CD4-positive, alpha-beta T cell treated with Interleukin-17A for 1 hour (primary cell): Measurements from ENCODE around the gene SORCS2.

Source experiments
- DNase-seq: peaks from one replicate; pipeline ENCODE4 v3.0.0-alpha.2; 2020

Gene SORCS2

DNA sequence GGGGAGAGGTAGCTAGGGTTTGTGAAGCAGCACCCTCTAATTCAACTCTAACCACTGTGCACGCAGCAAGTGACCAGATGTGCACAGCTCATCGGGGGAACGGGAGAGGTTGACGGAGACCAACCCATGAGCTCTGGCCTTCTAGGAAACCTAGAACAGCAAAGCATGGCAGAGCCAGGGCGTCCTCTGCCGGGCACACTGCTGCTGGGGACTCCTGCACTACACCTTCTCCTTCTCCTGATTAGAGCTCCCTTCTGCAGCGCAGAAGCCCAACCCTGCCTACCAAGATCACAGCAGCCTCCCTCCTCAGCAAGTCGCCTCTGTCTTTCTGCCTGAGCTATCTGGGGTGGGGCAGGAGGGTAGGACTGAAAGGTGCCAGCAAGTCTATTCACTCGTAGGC, 494.7 kb downstream of the SORCS2 start:
- no peak for DNase-seq

DNA sequence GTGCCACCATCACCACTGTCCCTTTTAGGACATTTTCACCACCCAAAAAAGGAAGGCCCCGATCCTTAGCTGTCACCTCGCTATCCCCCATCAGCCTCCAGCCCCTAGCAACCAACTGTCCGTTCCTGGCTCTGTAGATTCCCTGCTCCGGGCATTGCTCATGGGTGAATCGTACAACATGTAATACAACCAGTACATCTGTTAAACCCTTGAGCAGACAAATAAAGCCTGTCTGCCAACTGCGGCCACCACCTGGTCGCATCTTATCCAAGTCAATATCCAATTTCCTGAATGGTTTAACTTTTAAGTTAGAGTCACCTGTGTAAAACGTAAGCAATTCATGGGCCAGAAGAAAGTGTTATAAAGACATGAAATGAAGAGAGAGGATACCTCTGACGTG, 495.5 kb downstream of the SORCS2 start:
- DNase-seq = no peak

DNA sequence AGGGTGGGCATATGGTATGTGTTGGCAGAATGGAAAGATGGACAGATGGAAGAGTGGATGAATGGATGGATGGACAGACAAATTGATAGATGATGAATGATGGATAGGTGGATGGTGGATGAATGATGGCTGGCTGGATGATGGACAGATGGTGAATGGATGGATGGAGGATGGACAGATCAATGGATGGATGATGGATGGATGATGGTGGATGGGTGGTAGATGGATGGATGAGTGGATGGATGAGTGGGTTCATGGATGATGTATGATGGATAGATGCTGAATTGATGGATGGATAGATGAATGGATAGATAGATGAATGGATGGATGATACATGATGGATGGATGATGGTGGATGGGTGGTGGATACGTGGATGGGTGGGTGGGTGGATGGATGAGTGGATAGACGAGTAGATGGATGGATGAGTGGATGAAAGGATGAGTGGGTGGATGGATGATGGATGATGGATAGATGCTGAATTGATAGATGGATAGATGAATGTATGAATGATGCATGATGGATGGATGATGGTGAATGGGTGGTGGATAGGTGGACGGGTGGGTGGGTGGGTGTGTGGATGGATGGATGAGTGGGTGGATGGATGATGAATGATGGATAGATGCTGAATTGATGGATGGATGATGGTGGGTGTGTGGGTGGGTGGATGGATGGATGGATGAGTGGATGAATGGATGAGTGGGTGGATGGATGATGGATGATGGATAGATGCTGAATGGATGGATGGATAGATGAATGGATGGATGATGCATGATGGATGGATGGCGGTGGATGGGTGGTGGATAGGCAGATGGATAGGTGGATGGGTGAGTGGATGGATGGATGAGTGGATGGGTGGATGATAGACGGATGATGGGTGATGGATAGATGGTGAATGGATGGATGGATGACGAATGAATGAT, 497.7 kb downstream of the SORCS2 start:
- no peak for DNase-seq

DNA sequence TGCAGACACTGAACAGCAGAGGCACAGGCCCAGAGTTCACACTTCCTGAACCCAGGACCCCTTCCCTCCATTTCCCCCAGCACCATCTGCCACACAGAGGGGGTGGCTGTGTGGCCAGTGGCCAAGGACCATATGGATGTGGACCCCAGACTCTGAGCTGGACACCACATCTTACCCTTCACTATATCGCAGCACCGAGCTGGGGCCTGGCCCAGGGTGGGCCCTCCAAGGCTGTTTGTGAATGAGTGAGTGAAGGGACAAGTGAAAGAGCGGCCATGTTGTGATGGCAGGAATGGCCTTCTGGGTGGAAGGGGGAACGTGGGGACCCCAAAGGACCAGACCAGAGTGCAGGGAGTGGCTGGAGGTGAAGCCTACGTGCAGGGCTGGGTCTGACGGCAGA, 498.7 kb downstream of the SORCS2 start:
- DNase-seq = no peak

DNA sequence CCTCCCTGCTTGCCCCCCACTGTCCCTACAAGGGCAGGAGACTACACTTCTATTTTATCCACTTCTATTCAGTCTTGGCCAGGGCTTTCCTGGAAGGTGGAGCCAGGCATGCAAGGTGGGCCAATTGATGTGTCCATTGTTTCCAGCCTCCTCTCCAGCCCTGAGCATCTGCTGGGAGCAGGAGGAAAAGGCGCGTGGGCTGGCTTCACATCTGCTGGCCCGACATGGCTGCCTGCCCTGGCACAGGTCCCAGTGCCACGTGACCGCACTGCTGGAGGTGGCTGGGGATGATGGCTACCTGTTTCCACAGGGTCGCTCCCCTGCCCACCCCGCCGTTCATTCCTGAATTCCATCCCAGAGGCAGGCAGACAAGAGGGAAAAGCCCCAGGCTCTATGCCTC, 499.6 kb downstream of the SORCS2 start:
- no peak for DNase-seq

DNA sequence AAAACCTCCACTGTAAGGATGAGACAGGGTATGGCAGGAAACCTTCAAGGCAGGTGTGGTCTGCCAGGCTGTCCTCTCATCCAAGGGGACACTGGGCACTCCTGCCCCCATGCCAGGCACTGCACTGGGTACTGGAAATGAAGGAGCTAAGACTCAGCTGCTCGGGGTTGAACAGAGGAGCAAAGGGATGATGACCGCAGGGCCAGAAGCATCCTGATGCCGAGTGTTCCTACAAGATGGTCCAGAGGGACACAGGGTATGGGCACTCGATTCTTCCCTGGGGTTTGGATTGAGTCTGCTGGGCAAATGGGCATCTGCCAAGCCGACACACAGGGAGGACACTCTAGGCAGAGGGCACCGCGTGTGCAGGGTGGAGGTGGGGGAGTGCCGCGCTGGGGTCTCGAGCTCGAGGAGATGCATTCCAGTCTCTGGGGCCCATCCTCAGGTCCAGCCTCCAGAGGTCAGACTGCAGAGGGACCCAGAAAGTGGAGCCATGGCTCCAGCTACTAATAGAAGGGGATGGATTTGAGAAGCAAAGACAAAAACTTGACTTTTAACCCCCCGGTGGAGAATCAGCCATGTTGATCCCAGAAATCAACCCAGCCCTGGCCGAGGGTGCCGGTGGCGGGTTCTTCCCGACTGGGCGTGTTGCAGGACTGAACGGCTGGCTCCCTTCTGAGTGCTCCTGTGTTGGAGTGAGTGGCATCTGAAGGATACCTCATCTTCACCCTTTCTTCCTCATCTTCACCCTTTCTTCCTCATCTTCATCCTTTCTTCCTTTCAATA, 500.3 kb downstream of the SORCS2 start:
- no peak for DNase-seq

GRCh38 chr4:7693237-7693608, 500.9 kb downstream of the SORCS2 start:
- DNase-seq = no peak

GRCh38 chr4:7693711-7694110, 501.4 kb downstream of the SORCS2 start:
- no peak for DNase-seq

GRCh38 chr4:7694324-7694723, 502.0 kb downstream of the SORCS2 start:
- no peak for DNase-seq

- DNase-seq = no peak
These were observed 505.0 kb downstream of the SORCS2 start for GRCh38 chr4:7697343-7697742.

DNA sequence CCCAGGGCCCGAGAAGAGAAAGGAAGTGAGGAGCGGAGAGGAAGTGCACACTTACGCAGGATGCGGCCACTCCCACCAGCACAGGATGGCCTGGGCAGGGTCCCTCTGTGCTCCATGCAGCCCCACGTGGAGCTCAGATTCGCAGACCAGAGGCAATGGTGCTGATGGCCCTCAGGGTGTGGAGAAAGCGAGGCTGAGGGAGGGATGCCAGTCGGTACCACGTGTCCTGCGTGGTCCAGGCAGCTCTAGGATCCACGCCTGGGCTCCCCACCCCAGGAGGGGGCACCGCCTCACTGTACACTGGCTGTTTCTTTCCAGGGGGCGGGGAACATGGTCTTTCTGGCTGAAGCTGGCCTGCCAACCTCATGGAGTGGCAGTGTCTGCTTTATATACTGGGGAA, 505.5 kb downstream of the SORCS2 start:
- DNase-seq = no peak

GRCh38 chr4:7698584-7698983, 506.2 kb downstream of the SORCS2 start:
- DNase-seq = no peak

GRCh38 chr4:7699031-7699430, 506.7 kb downstream of the SORCS2 start:
- DNase-seq = no peak

DNA sequence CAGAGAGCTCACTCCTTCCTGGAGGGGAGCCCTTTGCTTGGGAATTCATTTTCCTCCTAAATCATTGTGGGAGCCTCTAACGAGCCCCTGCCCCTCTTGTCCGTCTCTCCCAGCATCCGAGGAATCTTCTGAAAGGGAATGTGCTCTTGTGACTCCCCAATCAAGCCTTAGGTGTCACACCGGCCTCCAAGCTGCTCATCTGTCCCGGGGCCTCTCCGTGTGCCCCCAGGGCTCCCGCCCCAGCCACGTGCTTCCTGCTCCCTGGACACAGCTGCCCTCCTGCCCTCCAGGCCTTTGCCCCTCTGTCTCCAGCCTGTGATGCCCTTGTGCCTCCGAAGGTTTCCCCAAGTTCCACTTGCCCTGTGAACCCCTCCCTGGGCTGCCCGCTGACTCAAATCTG, 507.5 kb downstream of the SORCS2 start:
- DNase-seq = no peak

GRCh38 chr4:7700665-7701064, 508.3 kb downstream of the SORCS2 start:
- no peak for DNase-seq

DNA sequence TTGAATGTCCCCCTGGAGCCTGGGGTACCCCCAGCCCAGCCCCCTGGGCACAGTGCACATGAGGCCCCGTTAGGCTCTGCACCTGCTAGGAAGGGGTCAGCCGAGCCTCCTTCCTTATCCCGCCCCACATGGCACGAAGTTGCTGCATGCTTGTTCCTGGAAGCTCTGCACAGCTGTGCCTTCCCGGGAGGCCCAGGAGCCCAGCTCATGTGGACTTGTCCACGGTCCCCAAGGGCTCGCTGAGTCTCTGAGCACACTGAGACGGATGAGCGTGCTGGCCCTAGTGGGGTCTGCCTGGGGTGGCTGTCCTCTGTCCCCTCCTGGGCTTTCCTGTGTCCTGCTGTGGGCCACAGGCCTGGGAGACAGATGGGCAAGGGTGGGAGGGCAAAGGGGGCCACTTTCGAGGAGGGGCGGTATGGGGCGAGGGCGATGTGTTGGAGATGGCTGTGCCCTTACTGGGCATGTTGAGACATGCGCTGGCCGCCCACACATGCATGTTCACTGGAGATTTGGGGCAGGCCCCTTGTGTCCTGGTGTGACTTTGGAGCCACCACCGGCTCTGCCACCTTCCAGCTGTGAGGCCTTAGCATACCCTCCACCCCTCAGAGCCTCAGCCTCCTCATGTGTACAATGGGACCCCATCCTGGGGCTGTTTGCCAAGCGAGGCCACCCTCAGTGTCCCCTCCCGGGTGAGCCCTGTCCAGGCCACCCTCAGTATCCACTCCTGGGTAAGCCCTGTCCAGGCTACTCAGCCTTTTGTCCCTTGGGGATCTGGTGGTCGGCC, 509.7 kb downstream of the SORCS2 start:
- DNase-seq = no peak

- no peak for DNase-seq
These were observed 511.4 kb downstream of the SORCS2 start for GRCh38 chr4:7703688-7704087.

DNA sequence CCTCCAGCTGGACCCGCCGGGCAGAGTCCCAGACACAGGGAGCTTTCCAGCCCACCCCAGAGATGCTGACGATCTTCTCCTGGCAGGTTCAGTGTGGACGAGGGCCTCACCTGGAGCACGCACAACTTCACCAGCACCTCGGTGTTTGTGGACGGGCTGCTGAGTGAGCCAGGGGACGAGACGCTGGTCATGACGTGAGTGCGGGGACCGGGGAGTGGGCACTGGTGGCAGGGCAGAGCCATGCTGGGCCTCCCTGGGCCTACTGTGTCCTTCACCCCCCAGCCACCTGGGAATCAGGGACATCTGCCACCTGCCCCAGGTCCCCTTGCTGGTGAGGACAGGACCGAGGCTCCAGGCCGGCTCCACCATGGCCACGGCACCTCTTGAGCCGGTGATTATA, 511.8 kb downstream of the SORCS2 start:
- no peak for DNase-seq

DNA sequence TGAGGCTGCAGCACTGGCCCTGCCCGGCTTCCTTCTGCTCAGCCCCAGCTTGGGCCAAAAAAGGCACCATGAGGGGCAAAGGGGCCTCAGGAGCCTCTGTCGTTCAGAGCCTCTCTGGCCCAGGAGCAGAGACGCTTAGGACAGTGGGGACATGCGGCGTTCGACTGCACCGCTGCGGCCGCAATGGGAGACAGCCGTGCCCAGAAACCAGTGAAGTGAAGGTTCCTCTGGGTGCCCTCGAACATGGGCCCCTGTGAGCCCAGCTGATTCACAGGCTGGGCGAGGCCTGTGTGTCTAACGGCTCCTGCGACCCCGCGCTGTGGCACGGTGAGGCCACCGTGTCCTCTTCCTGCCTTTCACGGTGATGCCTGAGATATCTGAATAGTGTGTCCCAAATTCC, 512.3 kb downstream of the SORCS2 start:
- DNase-seq = no peak

DNA sequence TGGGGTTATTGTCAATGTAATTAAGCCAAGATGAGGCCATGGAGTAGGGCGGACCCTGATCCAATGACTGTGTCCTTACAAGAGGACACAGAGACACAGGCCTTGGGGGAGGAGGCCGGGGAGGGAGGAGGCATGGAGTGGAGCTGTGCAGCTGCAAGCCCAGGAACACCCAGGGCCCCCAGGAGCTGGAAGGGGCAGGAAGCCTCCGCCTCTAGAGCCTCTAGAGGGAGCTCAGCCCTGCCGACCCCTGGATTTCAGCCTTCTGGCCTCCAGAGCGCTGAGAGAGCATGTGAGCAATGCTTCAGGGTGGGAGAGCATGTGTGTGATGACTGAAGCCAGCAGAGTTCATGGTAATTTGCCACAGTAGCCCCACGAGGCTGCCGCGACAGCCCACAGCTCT, 512.7 kb downstream of the SORCS2 start:
- DNase-seq = no peak

DNA sequence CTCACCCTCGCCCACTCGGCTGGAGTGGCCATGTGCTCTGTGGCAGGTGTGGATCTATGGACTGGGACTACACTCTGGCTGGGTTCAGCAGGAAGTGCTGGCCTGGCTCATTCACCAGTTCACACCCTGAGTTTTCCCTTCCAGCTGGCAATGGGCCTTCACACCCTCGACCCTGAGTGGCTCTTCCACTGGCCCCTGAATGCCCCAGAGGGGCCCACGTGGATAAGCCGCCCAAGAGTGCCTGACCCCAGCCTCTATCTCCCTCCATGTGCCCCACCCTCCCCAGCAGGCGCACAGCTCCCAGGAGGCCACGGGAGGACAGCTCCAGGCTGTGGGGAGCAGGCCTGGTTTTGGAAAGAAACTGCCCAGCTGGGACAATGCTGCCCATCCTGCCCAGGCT, 513.3 kb downstream of the SORCS2 start:
- DNase-seq = no peak

DNA sequence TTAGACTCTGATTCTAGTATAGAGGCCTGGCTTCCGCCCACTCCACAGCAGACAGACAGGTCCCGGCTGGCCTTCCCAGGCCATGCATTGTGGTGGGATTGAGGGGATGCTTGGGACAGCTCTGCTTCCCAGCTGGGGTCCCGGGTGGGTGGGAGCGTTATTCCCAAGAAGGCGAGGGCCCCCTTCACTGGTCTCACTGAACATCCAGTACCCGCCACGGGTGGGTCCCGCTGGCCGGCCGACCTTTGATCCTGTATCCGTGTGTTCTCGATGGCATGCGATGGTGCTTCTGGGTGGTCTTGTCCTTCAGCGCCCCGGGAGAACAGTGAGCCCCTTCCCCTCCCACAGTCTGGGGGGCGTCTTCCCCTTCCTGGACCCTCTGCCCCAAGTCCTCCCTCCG, 515.9 kb downstream of the SORCS2 start:
- no peak for DNase-seq

- no peak for DNase-seq
These were observed 516.6 kb downstream of the SORCS2 start for GRCh38 chr4:7708981-7709380.

DNA sequence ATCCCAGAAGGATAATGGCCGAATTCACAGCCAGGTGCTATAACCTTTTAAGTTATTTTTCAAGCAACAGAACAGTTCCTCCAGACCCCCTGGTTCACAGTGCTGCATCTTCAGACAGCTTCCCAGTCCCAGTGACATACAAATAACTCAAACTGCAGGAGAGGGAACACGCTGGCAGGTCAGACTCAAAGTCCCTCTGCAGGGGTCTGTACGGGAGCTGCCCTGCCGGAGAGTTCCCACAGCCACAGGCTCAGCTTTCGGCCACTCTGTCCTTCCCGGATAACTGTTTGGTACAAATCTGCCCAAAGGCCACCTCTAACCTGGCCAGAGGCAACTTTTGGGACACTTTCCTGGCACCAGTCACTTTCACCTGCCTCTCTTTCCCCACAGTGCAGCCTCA, 517.1 kb downstream of the SORCS2 start:
- no peak for DNase-seq
